ENCODE data around the gene SLC5A11.

DNA sequence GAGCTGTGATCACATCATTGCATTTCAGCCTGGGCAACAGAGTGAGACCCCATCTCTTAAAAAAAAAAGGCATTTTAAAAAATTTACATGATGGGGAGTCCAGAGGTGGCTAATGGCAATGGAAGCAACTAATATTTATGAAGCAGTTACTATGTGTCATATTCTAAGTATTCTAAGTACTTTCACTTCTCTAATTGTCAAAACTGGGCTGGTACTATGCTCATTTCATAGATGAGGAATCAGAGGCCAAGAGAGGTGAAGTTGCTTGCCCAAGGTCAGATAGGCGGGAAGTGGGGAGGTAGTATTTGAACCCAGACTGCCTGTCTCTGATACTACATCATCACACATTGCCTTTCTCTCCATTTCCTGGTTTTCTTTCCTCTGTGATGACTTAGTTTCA is 50.7 kb downstream of the SLC5A11 start:
- TF ChIP-seq, protein P1, sequence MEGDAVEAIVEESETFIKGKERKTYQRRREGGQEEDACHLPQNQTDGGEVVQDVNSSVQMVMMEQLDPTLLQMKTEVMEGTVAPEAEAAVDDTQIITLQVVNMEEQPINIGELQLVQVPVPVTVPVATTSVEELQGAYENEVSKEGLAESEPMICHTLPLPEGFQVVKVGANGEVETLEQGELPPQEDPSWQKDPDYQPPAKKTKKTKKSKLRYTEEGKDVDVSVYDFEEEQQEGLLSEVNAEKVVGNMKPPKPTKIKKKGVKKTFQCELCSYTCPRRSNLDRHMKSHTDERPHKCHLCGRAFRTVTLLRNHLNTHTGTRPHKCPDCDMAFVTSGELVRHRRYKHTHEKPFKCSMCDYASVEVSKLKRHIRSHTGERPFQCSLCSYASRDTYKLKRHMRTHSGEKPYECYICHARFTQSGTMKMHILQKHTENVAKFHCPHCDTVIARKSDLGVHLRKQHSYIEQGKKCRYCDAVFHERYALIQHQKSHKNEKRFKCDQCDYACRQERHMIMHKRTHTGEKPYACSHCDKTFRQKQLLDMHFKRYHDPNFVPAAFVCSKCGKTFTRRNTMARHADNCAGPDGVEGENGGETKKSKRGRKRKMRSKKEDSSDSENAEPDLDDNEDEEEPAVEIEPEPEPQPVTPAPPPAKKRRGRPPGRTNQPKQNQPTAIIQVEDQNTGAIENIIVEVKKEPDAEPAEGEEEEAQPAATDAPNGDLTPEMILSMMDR (IDR thresholded peaks at IDR 0.05) = no peak
- TF ChIP-seq POLR2AphosphoS5 (IDR thresholded peaks at IDR 0.05) = no peak
- TF ChIP-seq POLR2A (IDR thresholded peaks at IDR 0.05; ENCODE audit: low read depth) = no peak
